Thyroid gland (tissue), 4 donors: ENCODE data around the gene LMBR1L. TPM values are rescaled to one million over a fixed set of nuclear protein-coding genes. Genes with fewer than 3 reads are reported as not detected.
A peak's percentile ranks its signal among the peaks of the same experiment; 100 is the strongest.

Experiments
- DNase-seq, 2 donors: peaks; one replicate each; pipeline ENCODE4 v3.0.0-alpha.2; 2019
- H3K27ac ChIP-seq, 3 donors: fragments of 200-600 bp; sonication (generic); 1 replicate in 2 of 3; 2 replicates in 1 of 3; pipeline ENCODE4 v1.5.1; 2016 to 2019; ENCODE audit warnings: mild to moderate bottlenecking in 1 of 3, moderate library complexity in 1 of 3
- H3K27me3 ChIP-seq: fragments of 200-600 bp; sonication (generic); one replicate; pipeline ENCODE4 v1.5.1; 2019
- H3K36me3 ChIP-seq, 2 donors: fragments of 200-600 bp; sonication (generic); one replicate each; pipeline ENCODE4 v1.5.1; 2016 to 2019
- H3K4me1 ChIP-seq, 2 donors: fragments of 200-600 bp; sonication (generic); one replicate each; pipeline ENCODE4 v1.5.1; 2017 to 2019
- H3K4me3 ChIP-seq, 3 donors: fragments of 200-600 bp; sonication (generic); replicated peaks in 1 of 3; 1 replicate in 2 of 3; 2 replicates in 1 of 3; pipeline ENCODE4 v1.5.1; 2016; ENCODE audit warnings: mild to moderate bottlenecking in 1 of 3
- H3K9me3 ChIP-seq: fragments of 200-600 bp; sonication (generic); one replicate; pipeline ENCODE4 v1.5.1; 2017
- POLR2A ChIP-seq, 2 donors: fragments of 450-650 bp; IDR thresholded peaks; one replicate each; pipeline ENCODE4 v1.6.1; 2017; ENCODE audit warnings: antibody characterized with exemption in 2 of 2, mild to moderate bottlenecking in 2 of 2, moderate library complexity in 1 of 2
- WGBS, 2 donors: methylation state at CpG; one replicate each; pipeline ENCODE4 v1.1.5; 2017; 5-methylcytosine and 5-hydroxymethylcytosine counted together
- intact Hi-C: fragments of 100-400 bp; cut with DNase I; formaldehyde crosslinking; loops from one replicate; pipeline ENCODE4 v1.15.1; 2023
- total RNA-seq, 4 donors: library from RNA; depleted of rRNA; stranded (reverse); fragments of >200 nt; gene quantifications; one replicate each; pipeline ENCODE4 v1.2.3, GENCODE V29; 2016
- TF ChIP-seq, protein P1 (sequence below), 6 experiments: fragments of 200-600 bp in 3 of 6; fragments of 450-650 bp in 3 of 6; sonication (generic) in 3 of 6; IDR thresholded peaks; one replicate each; pipeline ENCODE4 v1.5.1; 2016 to 2019; ENCODE audit warnings: antibody characterized with exemption in 6 of 6, mild to moderate bottlenecking in 2 of 6, inconsistent platforms in 1 of 6, moderate library complexity in 1 of 6

Gene LMBR1L
- total RNA-seq, 4 donors from 2014 or later: 30.4 to 54.8 (median 46.6) TPM

DNA sequence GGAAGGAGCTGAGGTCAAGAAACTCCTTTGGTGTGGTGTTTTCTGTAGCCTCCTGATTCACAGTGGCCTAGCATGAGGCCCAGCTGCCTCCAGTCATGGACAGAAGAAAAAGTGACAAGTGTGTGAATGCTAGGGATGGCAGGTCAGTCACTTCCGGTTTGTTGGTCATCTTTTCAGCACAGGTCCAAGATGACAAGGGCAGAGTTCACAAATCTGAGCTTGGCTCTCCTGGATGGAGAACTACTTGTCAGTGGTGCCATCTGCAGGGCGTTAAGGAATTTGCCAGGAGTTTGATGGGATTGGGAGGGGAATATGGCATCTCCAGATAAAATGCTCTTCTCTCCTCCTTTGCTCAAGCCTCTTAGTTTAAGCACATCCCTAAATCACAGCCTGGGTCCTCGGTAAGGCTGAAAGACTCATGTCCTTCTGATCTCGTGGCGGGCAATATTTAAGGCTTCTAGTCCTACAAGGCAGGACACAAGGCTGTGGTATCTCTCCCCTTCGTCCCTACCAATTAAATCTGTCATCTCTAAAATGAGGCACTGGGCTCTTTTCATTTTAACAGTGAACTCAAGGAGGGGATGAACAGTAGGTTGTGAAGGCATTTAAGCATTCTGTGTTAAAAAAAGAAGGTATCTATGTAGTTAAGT, 10.5 kb upstream of the LMBR1L start:
- peak; percentile 43 to 54 for DNase-seq
- Histone ChIP-seq H3K27ac (no peak overlapping the region), H3K27me3 (no peaks in the 10 kb centered on the region), H3K9me3 (no peaks in the 10 kb centered on the region), H3K4me1 (no peaks in the 10 kb centered on the region), H3K36me3 (no peaks in the 10 kb centered on the region), H3K4me3 (no peak overlapping the region)
- 27 to 33% methylated on average over 6 of the region's 6 CpGs for WGBS, 2 donors
- TF ChIP-seq, protein P1, sequence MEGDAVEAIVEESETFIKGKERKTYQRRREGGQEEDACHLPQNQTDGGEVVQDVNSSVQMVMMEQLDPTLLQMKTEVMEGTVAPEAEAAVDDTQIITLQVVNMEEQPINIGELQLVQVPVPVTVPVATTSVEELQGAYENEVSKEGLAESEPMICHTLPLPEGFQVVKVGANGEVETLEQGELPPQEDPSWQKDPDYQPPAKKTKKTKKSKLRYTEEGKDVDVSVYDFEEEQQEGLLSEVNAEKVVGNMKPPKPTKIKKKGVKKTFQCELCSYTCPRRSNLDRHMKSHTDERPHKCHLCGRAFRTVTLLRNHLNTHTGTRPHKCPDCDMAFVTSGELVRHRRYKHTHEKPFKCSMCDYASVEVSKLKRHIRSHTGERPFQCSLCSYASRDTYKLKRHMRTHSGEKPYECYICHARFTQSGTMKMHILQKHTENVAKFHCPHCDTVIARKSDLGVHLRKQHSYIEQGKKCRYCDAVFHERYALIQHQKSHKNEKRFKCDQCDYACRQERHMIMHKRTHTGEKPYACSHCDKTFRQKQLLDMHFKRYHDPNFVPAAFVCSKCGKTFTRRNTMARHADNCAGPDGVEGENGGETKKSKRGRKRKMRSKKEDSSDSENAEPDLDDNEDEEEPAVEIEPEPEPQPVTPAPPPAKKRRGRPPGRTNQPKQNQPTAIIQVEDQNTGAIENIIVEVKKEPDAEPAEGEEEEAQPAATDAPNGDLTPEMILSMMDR (IDR thresholded peaks at IDR 0.05): peak in 5 of 6 experiments; percentile 20 to 60 (median 57)
- no peak for TF ChIP-seq POLR2A (IDR thresholded peaks at IDR 0.05)
- intact Hi-C loops: loop anchor here (5.0 kb wide), 1 partner anchor 34 kb away; no protein-coding TSS in a partner anchor

DNA sequence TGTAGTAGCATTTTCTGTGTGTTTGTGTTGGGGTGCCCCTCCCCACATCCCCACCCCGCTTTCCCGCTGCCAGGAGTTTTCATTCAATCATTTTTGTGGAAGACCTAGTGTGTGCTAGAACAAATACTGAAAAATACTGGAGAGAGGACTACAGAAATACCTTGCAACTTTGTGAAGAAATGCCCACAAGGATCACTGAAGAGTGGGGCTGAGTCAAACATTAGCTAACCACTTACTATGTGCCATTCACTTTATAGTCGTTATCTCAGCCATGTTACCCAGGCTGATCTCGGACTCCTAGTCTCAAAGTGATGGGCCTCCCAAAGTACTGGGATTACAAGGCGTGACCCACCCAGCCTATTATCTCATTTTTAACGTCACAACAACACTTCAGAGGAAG, 559 bp upstream of the LMBR1L start:
- WGBS, 2 donors: 50 to 60% methylated on average over 6 of the region's 6 CpGs
- Histone ChIP-seq H3K36me3 (no peaks in the 10 kb centered on the region), H3K4me3 (peak overlapping the region in 1 of 3 donors; percentile 92), H3K27ac (peak overlapping the region; percentile 92 to 98 (median 96)), H3K27me3 (no peaks in the 10 kb centered on the region), H3K9me3 (no peaks in the 10 kb centered on the region), H3K4me1 (peaks cover 20 to 31% of the 10 kb centered on the region in 2 donors)
- DNase-seq: no peak
- TF ChIP-seq, protein P1 (IDR thresholded peaks at IDR 0.05): no peak
- TF ChIP-seq POLR2A (IDR thresholded peaks at IDR 0.05): no peak
- intact Hi-C loops: loop anchor here (5.0 kb wide), 1 partner anchor 44 kb away; the partner anchor contains the start of gene RHEBL1

DNA sequence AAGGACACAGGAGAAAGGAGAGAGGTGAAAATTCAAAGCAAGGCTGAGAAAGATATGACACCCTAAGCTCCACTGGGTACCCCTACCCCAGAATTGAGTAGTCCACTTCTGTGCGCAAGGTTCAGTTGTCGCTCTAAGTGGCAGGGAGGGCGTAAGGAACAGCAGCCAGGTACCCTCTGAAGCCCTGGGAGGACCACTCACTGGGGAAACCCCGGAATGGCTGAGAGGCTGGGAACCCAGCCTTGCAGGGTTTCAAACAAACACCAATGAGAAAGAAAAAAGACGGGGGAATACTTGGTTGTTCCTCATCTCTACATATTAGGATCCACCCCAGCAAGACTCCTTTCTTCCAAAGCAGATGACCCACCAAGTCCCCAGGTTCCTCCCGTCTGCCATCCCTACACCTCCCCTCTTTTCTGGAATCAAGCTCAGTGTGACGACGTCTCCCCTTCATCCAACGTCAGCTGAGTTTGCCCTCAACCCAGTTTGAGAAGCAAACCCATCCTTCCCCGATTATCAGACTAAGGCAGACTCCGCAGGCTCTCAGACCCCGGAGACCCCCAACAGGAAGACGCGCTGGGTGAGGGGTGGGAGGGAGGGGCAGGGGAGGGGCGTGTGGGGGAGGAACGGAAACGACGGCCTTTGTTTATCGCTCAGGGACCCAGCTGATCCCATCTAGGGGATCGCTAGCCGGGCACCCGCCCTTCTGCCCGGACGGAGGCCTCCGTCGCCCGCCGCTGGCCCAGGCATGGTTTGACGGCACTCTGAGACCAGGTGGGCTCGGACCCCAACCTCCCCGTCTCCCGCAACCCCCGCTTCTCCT, 795 bp downstream of the LMBR1L start:
- Histone ChIP-seq H3K27me3 (no peaks in the 10 kb centered on the region), H3K4me1 (peaks cover 20 to 44% of the 10 kb centered on the region in 2 donors), H3K9me3 (no peaks in the 10 kb centered on the region), H3K4me3 (peak overlapping the region; percentile 44 to 92 (median 87)), H3K36me3 (no peaks in the 10 kb centered on the region), H3K27ac (peak overlapping the region; percentile 92 to 98 (median 96))
- intact Hi-C loops: loop anchor here (5.0 kb wide), 1 partner anchor 43 kb away; the partner anchor contains the start of gene RHEBL1
- WGBS, 2 donors: 5 to 8% methylated on average over 16 to 20 of the region's 33 CpGs
- DNase-seq: peak in 1 of 2 donors; percentile 23
- no peak for TF ChIP-seq POLR2A (IDR thresholded peaks at IDR 0.05)
- TF ChIP-seq, protein P1 (IDR thresholded peaks at IDR 0.05): no peak

DNA sequence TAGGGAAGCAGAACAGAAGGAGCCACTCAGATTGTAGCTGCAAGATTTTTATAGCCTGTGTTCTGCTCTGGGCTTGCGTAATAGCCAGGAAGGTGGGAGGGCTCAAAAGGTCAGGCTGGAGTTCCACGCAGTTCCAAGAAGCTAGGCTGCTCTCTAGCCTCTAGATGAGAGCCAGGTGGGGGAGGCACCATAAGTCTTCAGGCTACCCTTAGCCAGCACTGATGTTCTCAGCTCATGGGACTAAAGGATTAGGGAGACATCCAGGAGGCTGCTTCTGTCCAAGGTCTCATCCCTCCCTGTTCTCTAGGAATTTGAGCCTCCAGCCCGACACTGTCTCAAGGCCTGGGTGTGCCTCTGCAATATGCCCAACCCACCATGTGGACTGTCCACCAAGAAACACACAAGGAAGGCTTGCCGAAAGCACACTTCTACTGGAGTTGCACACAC, 1.7 kb downstream of the LMBR1L start:
- H3K9me3 ChIP-seq: no peaks in the 10 kb centered on the region
- peak; percentile 52 to 61 for DNase-seq
- intact Hi-C loops: no loop called here
- peaks cover under 1 to 4% of the 10 kb centered on the region in 2 donors for H3K36me3 ChIP-seq
- peak overlapping the region; percentile 92 to 98 (median 96) for H3K27ac ChIP-seq
- peak in 1 of 2 donors; percentile 39 for TF ChIP-seq POLR2A (IDR thresholded peaks at IDR 0.05)
- TF ChIP-seq, protein P1 (IDR thresholded peaks at IDR 0.05): no peak
- H3K4me1 ChIP-seq: peaks cover 20 to 49% of the 10 kb centered on the region in 2 donors
- H3K27me3 ChIP-seq: no peaks in the 10 kb centered on the region
- peak overlapping the region in 1 of 3 donors; percentile 92 for H3K4me3 ChIP-seq
- 35 to 36% methylated on average over 4 of the region's 4 CpGs for WGBS, 2 donors
